Muscle layer of colon (tissue), 2 donors: ENCODE results near the gene C1RL.

ENCODE experiments used
- H3K27ac ChIP-seq: one replicate; pipeline ENCODE4 v1.7.0; 2013; ENCODE audit warnings: low read depth, mild to moderate bottlenecking, low read length, moderate library complexity
- H3K27me3 ChIP-seq, 2 donors: one replicate each; pipeline ENCODE4 v1.7.0; 2013; ENCODE audit warnings: low read length in 2 of 2, mild to moderate bottlenecking in 2 of 2; ENCODE audit not compliant: insufficient read depth in 2 of 2, control insufficient read depth in 1 of 2
- H3K36me3 ChIP-seq: one replicate; pipeline ENCODE4 v1.7.0; 2013; ENCODE audit warnings: mild to moderate bottlenecking, low read length; ENCODE audit not compliant: insufficient read depth
- H3K4me1 ChIP-seq: one replicate; pipeline ENCODE4 v1.7.0; 2013; ENCODE audit warnings: mild to moderate bottlenecking, low read length; ENCODE audit not compliant: insufficient read depth
- H3K4me3 ChIP-seq, 2 donors: one replicate each; pipeline ENCODE4 v1.7.0; 2013; ENCODE audit warnings: low read length in 2 of 2, low read depth in 1 of 2, mild to moderate bottlenecking in 1 of 2, moderate library complexity in 1 of 2
- H3K9ac ChIP-seq: one replicate; pipeline ENCODE4 v1.7.0; 2013; ENCODE audit warnings: low read length
- H3K9me3 ChIP-seq: one replicate; pipeline ENCODE4 v1.7.0; 2013; ENCODE audit warnings: mild to moderate bottlenecking, low read length
- donor health status: abdominal sarcoma.
- donor health status: Adenocarcinoma of cecum.

Gene C1RL

DNA sequence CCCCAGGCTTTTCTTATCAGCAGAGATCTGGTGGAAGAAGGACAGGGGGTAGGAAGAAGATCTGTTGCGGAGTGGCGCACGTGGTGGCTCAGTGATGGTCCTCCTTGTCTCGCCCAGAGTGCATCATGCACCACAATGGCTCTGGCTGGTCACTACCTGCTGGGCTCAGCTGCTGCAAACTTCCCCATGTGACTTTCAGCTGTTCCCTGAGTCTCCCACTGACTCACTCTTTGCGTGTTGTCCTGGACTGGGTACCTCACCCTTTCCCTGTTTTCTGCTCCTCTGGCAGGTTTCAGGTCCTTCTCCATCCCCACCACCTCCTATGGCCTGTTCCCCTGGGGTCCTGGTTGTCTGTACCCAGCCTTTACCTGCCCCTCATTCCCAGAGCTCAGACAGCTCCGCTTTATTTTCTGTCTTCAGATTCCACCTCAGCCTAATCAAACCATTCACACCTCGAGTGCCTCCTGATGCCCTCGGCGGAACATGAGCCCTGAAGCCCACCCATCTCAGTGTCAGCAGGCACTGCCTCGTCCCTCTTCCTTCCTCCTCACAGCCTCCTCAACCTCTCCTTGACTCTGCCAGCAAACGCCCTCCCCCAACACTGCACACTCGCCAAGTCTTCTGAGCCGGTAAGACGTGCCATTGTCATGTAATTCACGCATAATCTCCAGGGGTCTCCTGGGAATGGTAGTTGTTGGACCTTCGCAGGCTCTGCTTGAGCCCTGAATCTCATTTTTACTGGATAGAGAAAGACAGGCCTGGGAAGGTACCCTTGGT lies 18.6 kb downstream of the C1RL start:
- peaks cover 46% of the 10 kb centered on the region for H3K36me3 ChIP-seq
- no peaks in the 10 kb centered on the region for H3K27me3 ChIP-seq
- H3K9me3 ChIP-seq = no peaks in the 10 kb centered on the region
- peak overlapping the region in 1 of 2 donors; percentile 75 for H3K4me3 ChIP-seq
- H3K9ac ChIP-seq = peak overlapping the region; percentile 30
- peaks cover 25% of the 10 kb centered on the region for H3K4me1 ChIP-seq
- peak overlapping the region; percentile 98 for H3K27ac ChIP-seq

DNA sequence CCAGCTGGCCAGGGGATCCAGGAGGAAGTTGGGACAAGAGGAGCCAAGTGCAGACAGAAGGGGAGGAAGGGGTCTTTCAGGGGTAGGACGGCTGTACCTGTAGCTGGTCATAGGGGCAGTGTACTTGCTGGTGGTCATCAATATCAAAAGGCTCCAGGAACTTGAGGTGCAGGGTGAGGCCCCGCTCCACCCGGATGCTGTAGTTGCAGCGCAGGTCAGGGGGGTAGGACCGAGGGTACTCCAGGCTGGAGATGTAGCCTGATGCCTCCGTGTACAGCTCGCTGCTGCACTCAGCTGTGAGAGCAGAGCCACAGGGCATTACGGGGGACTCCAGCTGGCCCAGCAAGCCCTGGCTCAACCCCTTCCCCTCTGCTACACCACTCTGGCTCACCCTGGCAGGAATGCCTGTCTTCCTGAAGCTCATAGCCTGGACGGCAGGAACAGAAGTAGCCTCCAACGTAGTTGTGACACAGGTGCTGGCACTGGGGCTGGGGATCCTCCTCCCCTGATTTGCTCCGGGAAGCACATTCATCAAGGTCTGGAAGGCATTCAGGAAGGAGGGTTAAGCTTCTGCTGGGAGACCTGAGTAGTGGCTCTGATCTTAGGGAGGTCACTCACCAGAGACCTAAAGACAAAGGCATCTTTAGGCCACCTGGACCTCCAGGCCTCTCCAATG lies 19.7 kb downstream of the C1RL start:
- peaks cover 56% of the 10 kb centered on the region for H3K36me3 ChIP-seq
- H3K27me3 ChIP-seq = no peaks in the 10 kb centered on the region
- no peak overlapping the region for H3K9ac ChIP-seq
- no peaks in the 10 kb centered on the region for H3K9me3 ChIP-seq
- no peak overlapping the region for H3K4me3 ChIP-seq
- peaks cover 25% of the 10 kb centered on the region for H3K4me1 ChIP-seq
- H3K27ac ChIP-seq = no peak overlapping the region

- Histone ChIP-seq H3K27ac (no peak overlapping the region), H3K36me3 (peaks cover 59% of the 10 kb centered on the region), H3K4me1 (no peaks in the 10 kb centered on the region)
Observed at GRCh38 chr12:7083125-7083524, 25.9 kb downstream of the C1RL start.

GRCh38 chr12:7081037-7081436 lies 28.0 kb downstream of the C1RL start:
- H3K36me3 ChIP-seq = peaks cover 42% of the 10 kb centered on the region
- H3K27ac ChIP-seq = no peak overlapping the region

More at GRCh38 chr12:7083125-7083524, 25.9 kb downstream of the C1RL start:
- H3K9ac ChIP-seq = no peak overlapping the region
- no peaks in the 10 kb centered on the region for H3K27me3 ChIP-seq
- H3K9me3 ChIP-seq = no peaks in the 10 kb centered on the region
- no peak overlapping the region for H3K4me3 ChIP-seq

DNA sequence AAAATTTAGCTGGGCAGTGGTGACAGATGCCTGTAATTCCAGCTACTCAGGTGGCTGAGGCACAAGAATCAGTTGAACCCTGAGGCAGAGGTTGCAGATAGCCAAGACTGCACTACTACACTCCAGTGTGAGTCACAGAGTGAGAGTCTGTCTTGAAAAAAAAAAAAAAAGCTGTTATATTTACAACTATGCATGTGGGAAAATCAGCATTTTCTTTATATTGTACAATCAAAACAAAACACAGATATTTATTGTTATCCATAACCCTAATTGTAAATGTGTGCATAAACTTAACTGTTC lies 29.2 kb downstream of the C1RL start:
- Histone ChIP-seq H3K4me3 (no peak overlapping the region), H3K36me3 (peaks cover 29% of the 10 kb centered on the region), H3K9ac (no peak overlapping the region), H3K27ac (no peak overlapping the region), H3K9me3 (no peaks in the 10 kb centered on the region), H3K4me1 (no peaks in the 10 kb centered on the region), H3K27me3 (no peaks in the 10 kb centered on the region)

More at GRCh38 chr12:7081037-7081436, 28.0 kb downstream of the C1RL start:
- Histone ChIP-seq H3K27me3 (no peaks in the 10 kb centered on the region), H3K9ac (no peak overlapping the region), H3K9me3 (no peaks in the 10 kb centered on the region), H3K4me1 (no peaks in the 10 kb centered on the region), H3K4me3 (no peak overlapping the region)

DNA sequence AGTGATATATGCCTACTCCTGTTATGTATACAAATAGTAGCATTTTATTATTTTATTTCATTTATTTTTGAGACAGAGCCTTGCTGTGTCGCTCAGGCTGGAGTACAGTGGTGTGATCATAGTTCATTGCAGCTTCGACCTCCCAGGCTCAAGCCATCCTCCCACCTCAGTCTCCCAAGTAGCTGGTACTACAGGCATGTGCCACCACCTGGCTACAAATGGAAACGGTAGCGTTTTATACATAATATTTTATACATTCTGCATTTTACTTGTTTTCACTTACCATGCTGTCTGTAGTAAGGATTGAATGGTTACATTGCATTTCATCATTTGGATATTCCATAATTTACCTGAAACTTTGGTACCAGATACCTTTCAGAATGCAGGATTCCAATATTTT lies 30.9 kb downstream of the C1RL start:
- Histone ChIP-seq H3K4me1 (no peaks in the 10 kb centered on the region), H3K27ac (no peak overlapping the region), H3K9ac (no peak overlapping the region), H3K27me3 (no peaks in the 10 kb centered on the region), H3K36me3 (peaks cover 21% of the 10 kb centered on the region), H3K4me3 (no peak overlapping the region), H3K9me3 (no peaks in the 10 kb centered on the region)

GRCh38 chr12:7076493-7076892 lies 32.5 kb downstream of the C1RL start:
- Histone ChIP-seq H3K9ac (no peak overlapping the region), H3K4me1 (no peaks in the 10 kb centered on the region), H3K4me3 (no peak overlapping the region), H3K9me3 (no peaks in the 10 kb centered on the region), H3K27me3 (no peaks in the 10 kb centered on the region), H3K27ac (no peak overlapping the region), H3K36me3 (peaks cover 9% of the 10 kb centered on the region)

DNA sequence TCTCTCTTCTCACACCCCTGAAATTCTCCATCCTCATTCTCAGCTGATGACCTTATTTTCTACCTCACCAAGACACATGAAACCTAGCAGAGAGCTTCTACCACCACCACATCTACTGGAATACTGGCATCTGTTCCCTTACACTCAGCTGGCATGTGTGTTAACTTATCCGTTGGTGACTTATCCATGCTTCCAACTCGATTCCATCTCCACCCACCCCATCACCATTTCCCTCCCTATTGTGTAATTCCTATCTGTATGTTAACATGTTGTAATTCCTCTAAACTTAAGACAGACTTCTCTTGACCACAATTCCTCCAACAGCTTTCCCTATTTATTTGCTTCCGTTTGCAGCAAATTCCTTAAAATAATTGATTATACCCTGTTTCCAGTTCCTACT lies 33.1 kb downstream of the C1RL start:
- Histone ChIP-seq H3K9me3 (no peaks in the 10 kb centered on the region), H3K27ac (no peak overlapping the region), H3K9ac (no peak overlapping the region), H3K4me1 (no peaks in the 10 kb centered on the region), H3K27me3 (no peaks in the 10 kb centered on the region), H3K4me3 (no peak overlapping the region), H3K36me3 (peaks cover 8% of the 10 kb centered on the region)

DNA sequence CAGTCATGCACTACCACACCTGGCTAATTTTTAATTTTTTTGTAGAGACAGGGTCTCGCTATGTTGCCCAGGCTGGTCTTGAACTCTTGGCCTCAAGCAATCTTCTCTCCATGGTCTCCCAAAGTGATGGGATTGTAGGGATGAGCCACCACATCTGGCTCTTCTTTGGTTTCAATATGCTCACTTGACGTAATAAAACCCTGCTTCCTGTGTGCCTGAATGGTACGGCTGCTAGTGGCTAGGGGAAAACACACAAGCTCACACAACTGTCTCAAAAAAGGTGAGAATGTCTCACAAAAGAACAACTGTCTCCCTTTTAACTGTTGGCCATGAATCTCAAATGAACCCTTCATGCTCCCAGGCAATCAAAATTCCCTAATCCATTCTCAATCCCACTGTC lies 33.5 kb downstream of the C1RL start:
- H3K9ac ChIP-seq = no peak overlapping the region
- H3K27me3 ChIP-seq = no peaks in the 10 kb centered on the region
- H3K9me3 ChIP-seq = no peaks in the 10 kb centered on the region
- H3K4me1 ChIP-seq = no peaks in the 10 kb centered on the region
- peaks cover 8% of the 10 kb centered on the region for H3K36me3 ChIP-seq
- no peak overlapping the region for H3K4me3 ChIP-seq
- no peak overlapping the region for H3K27ac ChIP-seq

DNA sequence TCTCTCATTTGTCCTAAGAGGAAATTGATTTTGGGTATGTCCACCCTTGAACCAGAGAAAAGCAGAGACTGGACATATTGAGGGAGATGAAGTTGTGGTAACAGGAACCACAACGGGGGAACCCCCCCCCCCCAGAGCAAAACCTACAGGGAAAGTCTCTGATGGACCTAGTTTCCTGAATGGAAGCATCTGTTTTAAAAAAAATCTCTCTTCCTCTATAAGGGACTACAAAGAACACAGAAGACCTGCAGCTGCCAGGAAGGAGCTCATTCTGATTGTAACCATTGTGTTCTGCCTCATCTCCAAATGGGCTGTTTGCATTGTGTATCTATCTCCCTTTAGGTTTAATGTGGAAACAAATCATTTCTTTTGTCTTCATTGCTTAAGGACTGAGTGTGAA lies 35.1 kb downstream of the C1RL start:
- peaks cover 5% of the 10 kb centered on the region for H3K4me1 ChIP-seq
- no peak overlapping the region for H3K9ac ChIP-seq
- no peak overlapping the region for H3K27ac ChIP-seq
- H3K36me3 ChIP-seq = peaks cover 20% of the 10 kb centered on the region
- no peaks in the 10 kb centered on the region for H3K9me3 ChIP-seq
- no peaks in the 10 kb centered on the region for H3K27me3 ChIP-seq
- no peak overlapping the region for H3K4me3 ChIP-seq

DNA sequence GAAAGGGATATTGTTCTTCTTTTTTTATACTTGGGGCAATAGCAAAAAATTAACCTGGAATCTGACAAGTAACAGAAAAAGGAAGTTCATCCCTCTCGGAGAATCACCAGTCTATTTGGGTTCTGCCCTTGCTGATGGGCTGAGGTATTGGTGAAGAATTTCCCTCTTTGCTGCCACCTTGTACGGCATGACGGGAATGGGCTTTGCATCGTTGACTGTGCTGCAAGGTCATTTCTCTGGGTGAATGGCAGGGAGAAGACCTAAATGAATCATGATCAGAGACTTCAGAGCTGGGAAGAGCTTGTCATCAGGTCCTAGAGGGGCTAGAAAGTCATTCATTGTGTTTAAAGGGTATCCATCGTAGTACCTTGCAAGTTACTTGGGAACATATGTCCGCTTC lies 36.5 kb downstream of the C1RL start:
- no peaks in the 10 kb centered on the region for H3K9me3 ChIP-seq
- H3K4me3 ChIP-seq = no peak overlapping the region
- no peak overlapping the region for H3K27ac ChIP-seq
- H3K4me1 ChIP-seq = peaks cover 15% of the 10 kb centered on the region
- H3K27me3 ChIP-seq = no peaks in the 10 kb centered on the region
- peaks cover 24% of the 10 kb centered on the region for H3K36me3 ChIP-seq
- no peak overlapping the region for H3K9ac ChIP-seq

GRCh38 chr12:7072035-7072434 lies 37.0 kb downstream of the C1RL start:
- Histone ChIP-seq H3K27ac (no peak overlapping the region), H3K36me3 (peaks cover 30% of the 10 kb centered on the region), H3K9me3 (no peaks in the 10 kb centered on the region), H3K27me3 (no peaks in the 10 kb centered on the region), H3K4me3 (no peak overlapping the region), H3K9ac (no peak overlapping the region), H3K4me1 (peaks cover 15% of the 10 kb centered on the region)
